Measurements from ENCODE around the gene ZMIZ2. TPM values are rescaled to one million over a fixed set of nuclear protein-coding genes. Genes with fewer than 3 reads are reported as not detected.

Gene ZMIZ2
- polyA plus RNA-seq, 3 donors = 65.3 to 96.2 (median 94.6) TPM

DNA sequence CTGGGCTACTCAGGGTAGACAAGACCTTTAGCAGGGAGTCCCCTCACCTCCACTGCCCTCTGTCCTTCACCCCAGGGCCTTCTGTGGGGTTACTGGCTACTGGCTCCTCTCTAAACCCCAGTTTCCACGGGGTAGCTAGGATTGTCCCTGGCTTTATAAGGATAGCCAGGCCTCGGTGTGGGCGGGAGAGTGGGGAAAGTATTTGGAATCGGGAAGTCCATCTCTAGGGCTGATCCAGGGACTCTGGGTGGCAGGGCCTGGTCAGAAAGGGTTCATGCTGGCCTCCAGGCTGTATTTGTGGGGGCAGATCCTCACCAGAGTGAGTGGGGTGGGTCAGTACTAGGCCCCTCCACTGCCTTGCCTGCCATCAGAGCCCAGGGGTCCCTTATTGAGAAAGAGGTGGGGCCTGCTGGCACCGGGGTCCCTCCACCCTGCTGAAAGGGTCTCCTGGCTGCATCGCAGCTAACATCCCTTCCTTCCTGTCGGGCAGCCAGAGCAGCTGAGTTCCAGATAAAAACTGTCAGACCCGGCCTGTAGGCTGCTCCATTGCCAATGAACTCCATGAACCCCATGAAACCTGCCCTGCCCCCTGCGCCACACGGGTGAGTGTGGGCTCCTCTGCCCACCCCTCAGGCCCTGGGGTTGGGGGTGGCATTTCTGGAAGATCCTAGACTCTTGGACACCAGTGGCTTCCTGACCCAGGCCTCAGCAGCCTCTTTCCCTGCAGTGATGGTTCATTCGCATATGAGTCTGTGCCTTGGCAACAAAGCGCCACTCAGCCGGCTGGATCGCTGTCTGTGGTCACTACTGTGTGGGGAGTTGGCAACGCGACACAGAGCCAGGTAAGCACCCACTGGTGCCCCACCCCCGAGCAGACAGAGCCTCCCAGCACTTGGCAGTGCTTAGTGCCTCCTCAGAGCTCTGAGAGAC is 7.3 kb downstream of the ZMIZ2 start:
- DNase-seq = no peak

DNA sequence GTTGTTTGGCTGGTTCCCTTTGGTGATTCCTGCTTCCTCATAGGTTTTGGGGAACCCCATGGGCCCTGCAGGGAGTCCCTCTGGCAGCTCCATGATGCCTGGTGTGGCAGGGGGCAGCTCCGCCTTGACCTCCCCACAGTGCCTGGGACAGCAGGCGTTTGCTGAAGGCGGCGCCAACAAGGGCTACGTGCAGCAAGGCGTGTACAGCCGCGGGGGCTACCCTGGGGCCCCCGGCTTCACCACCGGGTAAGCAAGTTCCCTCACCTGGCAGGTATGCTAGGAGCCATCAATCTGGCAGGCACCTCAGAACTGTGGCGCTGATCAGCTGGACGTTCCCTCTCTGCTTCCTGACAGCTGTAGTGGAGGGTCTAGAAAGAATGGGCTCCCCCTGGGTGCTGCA is 8.3 kb downstream of the ZMIZ2 start:
- no peak for DNase-seq

DNA sequence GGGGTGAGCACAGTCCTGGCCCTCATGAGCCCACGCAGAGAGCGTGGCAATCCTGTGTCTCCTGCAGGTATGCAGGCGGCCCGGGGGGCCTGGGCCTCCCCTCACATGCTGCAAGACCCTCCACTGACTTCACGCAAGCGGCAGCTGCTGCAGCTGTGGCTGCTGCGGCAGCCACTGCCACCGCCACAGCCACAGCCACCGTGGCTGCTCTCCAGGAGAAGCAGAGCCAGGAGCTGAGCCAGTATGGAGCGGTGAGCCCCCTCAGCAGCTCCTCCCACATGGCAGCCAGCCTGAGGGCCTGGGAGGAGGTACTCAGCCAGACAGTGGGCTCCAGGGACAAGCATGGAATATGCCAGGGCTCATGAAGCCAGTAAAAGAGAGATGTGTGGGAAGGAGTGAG is 8.7 kb downstream of the ZMIZ2 start:
- DNase-seq = no peak

DNA sequence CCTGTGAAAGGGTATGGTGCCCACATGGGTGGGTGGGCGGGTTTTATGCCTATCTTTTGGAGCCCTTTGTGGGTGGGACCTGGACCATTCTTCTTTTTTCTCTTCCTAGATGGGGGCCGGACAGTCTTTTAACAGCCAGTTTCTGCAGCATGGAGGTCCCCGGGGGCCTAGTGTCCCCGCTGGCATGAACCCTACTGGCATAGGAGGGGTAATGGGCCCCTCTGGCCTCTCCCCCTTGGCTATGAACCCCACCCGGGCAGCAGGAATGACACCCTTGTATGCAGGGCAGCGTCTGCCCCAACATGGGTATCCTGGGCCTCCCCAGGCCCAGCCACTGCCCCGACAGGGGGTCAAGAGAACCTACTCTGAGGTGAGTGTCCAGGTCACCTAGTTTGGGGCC is 9.1 kb downstream of the ZMIZ2 start:
- no peak for DNase-seq

DNA sequence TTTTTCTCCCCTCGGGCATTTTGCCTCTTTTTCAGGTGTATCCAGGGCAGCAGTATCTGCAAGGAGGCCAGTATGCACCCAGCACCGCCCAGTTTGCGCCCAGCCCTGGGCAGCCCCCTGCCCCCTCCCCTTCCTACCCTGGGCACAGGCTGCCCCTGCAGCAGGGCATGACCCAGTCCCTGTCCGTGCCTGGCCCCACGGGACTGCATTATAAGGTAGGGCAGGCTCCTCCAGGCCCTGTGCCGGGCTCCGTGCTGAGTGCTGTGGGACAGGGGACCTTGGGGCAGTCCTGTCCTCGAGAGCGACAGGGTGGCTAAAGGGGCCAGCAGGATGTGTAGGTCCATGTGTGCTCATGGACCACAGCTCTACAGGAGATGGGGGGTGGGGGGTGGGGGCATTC is 10.6 kb downstream of the ZMIZ2 start:
- no peak for DNase-seq

DNA sequence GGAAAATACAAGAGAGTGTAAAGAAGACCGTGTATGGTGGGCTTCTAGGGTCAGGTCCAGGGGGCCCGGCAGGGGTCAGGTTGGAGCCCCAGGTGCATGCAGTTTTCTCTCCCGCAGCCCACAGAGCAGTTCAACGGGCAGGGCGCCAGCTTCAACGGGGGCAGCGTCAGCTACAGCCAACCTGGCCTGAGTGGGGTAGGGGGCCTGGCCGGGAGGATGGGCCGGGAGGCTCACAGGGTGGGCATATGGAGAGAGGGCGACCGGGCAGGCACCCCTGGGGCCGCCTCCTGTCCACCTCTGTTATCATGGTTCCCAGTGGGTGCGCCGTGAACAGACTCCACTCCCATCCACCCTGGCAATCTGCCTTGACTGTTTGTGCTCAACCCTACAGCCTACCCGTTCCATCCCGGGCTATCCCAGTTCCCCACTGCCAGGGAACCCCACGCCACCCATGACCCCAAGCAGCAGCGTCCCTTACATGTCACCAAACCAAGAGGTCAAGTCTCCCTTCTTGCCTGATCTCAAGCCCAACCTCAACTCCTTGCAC is 11.5 kb downstream of the ZMIZ2 start:
- no peak for DNase-seq

DNA sequence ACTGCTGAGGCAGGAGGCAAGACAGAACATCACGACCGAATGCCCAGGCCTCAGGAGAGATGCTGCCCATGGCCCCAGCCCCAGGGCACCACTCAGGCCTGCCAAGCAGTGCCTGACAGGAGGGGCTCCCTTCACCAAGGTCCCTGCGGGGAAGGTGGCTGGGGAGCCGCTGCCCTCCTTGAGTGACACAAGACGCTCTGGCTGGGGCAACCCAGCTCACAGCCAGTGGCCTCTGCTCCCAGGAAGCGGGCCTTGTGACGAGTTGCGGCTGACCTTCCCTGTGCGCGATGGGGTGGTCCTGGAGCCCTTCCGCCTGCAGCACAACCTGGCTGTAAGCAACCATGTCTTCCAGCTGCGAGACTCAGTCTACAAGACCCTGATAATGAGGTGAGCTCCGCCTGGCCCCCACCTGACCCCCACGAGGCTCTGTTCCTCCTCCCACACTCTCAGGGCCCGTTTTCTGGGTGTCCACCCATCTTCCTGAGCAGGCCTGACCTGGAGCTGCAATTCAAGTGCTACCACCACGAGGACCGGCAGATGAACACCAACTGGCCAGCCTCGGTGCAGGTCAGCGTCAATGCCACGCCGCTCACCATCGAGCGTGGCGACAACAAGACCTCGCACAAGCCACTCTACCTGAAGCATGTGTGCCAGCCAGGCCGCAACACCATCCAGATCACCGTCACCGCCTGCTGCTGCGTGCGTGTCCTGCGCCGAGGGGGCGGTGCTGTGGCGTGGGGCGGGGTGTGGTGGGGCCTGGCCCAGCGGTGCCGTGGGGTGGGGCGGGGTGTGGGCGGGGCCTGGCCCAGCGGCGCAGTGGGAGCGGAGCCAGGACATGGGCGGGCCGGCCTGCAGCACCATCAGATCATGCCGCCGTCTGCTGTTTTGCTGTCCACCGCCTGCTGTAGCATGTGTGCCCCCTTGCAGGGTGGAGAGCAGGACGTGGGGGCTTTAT is 12.8 kb downstream of the ZMIZ2 start:
- DNase-seq = no peak

DNA sequence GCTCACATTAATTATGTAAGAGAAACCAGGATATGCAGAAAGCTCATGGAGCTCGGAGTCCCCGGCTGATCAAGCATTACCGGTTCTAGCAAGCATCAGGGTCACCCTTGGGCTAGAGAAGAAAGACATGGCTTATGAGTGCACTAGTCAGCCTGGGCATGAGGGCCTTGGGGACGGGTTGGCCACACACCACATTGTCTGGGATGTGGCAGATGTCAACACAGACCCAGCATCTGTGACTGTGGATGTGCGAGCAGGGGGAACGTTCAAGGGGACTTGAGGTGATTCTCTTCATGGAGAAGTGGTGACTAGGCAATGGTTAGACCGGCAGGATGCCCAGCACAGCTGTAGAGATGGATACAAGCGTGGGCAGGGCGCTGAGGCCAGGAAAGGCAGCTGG is 13.7 kb downstream of the ZMIZ2 start:
- DNase-seq = no peak

DNA sequence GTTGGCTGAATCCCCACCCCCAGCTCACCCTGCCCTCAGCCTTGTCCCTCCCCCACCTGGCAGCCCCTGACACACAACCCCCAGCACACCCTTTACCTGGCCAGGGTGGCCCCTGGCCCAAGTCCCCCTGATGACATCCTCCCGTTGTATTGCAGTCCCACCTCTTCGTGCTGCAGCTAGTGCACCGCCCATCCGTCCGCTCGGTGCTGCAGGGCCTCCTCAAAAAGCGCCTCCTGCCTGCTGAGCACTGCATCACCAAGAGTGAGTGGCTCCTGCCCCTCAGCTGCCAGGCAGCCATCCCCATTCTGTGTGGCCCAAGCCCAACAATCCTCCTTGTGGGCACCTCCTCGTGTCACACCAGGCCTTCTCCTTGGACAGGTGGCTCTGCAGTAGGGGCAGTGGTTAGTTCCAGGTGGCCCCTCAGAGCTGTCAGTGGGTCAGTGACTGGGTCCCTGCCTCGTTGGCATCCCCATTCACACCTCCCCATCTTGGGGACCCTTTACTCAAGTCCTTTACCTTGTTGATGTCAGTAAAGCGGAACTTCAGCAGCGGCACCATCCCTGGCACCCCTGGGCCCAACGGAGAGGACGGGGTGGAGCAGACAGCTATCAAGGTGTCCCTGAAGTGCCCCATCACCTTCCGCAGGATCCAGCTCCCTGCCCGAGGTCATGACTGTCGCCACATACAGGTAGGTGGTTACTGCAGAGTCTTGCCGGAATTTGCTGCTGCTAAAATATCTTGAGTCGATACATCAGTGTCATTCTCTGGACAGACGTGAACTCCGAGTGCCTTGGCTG is 14.3 kb downstream of the ZMIZ2 start:
- no peak for DNase-seq

DNA sequence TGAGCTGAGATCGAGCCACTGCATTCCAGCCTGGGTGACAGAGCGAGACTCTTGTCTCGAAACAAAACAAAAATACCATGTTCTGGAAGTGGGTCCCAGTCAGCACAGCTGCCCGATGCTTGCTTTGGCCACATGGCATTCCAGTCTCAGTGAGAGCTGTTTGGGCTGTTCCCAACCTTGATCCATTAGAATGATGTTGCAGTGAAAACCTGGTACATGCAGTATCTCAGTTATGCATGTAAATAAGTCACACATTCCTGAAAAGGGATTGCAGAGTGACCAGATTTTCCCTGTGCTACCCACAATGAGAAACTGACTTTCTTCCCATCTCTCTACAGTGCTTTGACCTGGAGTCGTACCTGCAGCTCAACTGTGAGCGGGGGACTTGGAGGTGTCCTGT is 15.4 kb downstream of the ZMIZ2 start:
- no peak for DNase-seq

DNA sequence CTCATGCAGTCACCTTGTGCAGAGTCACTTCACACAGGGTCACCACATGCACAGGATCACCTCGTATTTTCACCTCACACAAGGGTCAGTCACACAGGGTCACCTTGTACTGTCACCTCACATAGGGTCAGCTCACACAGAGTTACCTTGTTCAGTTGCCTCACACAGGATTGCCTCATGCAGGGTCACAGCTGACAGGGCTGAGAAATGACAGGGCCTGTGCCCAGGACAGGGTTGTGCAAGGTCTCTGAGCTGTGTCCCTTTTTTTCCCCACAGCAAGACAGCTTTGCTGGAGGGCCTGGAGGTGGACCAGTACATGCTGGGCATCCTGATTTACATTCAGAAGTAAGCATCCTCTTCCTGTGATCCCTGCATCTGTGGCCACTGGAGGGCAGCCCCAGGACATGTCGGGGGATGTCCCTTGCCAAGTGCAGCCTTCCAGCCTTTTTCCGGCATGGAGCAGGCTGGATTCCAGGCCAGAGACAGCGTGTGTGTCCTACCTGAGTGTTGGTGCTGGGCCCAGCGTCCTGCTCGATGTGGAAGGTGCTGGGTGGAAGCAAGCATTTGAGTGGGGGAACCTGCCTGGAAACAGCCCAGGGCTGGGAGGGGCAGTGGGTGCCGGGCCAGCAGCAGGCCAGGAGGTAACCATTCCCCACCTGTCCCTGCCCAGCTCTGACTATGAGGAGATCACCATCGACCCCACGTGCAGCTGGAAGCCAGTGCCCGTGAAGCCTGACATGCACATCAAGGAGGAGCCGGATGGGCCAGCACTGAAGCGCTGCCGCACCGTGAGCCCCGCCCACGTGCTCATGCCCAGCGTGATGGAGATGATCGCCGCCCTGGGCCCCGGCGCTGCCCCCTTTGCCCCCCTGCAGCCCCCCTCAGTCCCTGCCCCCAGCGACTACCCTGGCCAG is 16.3 kb downstream of the ZMIZ2 start:
- no peak for DNase-seq

DNA sequence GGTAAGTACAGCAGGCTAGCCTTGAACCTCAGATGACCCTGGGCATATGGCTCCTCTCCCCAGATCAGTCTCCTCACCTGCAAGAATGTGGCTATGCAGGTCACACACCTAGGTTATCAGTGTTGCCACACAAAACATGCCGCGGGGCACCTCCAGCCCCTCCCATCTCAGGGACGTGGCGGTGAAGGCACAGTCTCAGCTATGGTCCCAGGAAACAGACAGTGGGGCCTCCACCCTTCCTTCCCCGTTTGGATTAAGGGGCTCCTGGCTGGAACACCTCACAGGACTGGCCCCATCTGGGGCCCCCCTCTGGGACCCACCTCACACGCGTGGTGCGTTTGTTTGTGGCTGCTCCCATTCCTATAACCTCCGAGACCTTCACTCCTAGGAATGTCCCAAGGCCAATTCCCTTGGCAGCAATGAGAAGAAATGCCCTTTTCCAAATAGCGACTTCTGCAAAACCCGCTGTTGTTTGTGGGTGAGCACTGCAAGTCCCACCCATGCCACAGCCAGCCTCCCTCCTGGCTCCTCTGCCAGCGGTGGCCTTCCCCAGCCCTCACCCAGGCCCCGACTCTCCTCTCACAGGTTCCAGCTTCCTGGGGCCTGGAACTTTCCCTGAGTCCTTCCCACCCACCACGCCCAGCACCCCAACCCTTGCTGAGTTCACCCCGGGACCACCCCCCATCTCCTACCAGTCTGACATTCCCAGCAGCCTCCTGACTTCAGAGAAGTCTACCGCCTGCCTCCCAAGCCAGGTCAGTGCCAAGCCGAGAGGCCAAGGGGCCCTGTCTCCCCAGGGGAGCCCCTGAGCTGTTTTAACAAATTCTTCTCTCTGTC is 17.1 kb downstream of the ZMIZ2 start:
- DNase-seq = no peak

DNA sequence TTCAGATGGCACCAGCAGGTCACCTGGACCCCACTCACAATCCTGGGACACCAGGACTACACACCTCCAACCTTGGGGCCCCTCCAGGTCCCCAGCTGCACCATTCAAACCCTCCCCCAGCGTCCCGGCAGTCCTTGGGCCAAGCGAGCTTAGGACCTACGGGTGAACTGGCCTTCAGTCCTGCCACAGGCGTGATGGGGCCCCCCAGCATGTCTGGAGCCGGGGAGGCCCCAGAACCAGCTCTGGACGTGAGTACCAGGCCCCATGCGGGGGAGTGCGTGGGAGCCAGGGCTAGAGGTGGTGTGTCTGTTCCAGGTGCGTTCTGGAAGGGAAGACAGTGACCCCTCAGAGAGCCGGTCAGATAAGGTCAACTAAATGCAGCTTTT is 17.8 kb downstream of the ZMIZ2 start:
- no peak for DNase-seq

DNA sequence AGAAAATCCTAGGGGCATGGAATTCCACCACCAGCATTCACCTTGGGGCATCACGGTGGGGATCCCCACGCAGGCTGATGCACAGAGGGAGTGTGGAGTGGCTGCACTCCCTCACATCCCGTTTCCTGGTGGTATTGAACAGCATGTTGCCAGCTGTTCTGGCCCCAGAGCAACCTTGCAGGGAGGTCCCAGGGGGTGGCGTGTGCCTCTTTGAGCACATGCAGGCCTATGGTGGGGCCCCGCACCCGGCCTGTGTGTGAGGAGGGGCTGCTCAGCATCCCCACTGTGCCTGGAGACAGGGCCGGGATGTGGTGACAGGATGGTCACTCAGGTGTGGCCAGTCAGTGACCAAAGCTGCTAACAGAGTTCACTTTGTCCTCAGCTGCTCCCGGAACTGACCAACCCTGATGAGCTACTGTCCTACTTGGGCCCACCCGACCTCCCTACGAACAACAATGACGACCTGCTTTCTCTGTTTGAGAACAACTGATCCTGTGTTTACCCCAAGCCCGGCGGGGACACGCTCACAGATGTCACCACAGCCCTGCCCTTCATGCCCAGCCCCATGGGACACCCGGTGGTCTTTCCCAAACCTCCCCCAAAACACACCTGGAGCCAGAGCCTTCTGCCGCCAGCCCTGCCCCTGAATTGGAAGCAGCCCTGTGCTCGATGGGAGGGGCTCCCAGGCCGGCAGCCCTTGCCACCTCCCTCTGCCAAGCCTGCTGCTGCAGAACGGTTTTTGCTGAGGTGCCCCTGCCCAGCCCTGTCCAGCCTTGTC is 18.7 kb downstream of the ZMIZ2 start:
- DNase-seq = no peak

DNA sequence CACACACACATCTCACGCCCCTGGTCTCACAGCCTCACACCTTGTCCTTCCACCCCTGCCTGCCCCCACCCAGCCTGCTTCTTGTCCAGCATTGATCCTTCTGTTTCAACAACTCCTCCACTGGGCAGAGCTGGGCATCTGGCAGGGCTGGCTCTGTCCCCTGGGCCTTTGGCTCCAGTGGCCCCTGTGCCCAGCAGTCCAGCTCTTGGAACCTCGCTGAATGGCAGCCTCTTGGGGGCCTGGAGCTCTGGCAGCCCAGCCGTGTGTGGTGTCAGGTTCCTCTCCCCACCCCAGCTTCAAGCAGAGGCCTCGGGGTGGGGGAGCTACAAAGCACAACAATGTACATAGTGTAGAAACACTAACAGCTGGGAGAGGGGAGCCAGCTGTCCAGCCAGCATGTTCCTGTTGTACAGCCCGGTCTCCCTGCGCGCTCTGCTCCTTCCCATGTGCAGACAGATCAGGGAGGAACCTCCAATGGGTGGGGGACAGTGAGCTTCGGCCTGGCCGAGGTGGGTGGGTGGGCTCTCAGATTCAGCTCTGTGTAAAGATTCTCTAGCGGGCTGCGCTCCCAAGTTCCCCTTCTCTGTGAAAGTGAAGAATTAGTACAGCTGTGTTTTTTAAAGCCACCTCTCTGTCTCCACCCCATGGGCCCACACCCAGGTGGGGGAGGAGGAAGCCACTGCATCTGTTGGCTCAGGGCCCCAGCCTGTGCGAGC is 19.4 kb downstream of the ZMIZ2 start:
- peak; percentile 79 for DNase-seq

DNA sequence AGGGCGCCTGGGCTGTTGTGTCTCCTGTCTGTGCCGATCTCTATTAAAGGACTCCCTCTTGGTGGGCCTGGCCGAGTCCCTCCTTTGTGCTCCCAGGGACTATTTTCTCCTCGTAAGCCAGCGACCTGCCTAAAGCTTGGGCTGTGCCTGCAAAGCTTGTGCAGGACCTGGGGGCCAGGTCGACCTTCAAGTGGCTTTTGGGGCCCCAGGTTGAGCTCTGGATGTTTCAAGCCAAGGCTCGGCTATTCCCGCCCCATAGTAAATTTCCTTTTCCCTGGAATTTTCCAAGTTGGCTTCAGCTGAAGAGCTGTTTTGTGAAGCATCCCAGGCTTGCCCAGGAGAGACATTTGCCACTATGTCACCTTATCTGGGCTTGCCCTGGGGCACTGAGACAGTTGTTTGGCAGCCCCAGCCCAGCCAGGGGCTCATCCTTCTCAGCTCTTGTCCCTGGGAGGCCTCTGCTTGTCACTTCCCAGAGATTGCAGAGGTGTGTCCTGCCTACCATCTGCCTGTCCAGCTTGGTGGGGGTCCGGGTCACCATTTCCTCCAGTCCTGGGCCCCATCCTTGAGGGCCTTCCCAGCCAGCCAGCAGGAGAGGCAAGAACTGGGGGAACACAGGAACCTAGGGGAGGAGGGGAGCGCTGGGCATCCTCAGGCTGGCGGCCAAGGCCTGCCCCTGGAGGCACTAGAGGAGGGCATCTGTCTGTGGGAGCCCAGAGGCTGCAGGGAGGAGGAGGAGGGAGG is 20.2 kb downstream of the ZMIZ2 start:
- no peak for DNase-seq

DNA sequence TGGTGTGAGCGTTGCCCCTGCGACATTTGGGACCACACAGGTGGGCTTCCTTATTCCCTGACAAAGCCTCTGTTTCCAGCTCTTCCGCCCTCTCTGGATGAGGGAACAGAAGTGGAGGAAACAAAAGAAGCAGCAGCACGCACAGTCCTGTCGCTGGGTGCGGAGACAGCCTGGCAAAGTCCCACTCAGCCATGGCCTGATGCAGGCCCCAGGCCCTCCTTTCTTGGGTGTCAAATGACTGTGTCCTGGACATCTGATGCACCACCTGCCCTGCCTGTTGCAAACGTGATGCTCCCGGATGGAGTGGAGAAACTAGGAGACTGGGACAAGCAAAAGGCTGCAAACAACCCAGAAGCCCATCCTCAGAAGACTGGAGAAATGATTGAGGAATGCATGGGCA is 20.7 kb downstream of the ZMIZ2 start:
- no peak for DNase-seq

Data from renal pelvis (tissue), 4 donors.